Natural killer cell (primary cell): ENCODE measurements around the gene TBL1XR1. TPM values are rescaled to one million over a fixed set of nuclear protein-coding genes. Genes with fewer than 3 reads are reported as not detected.
A peak's percentile ranks its signal among the peaks of the same experiment; 100 is the strongest.

Experiments
- ATAC-seq, 3 donors: fragments of 150-1000 bp in 2 of 3; fragments of 200-7000 bp in 1 of 3; cut with Tn5 transposase; 1 replicate in 1 of 3; 2 replicates in 2 of 3; pipeline ENCODE4 v1.10.0; 2021; ENCODE audit warnings: mild to moderate bottlenecking in 2 of 3, moderate library complexity in 2 of 3
- DNase-seq, 2 donors: peaks; one replicate each; pipeline versions ENCODE4 v3.0.0 to v3.0.0-alpha.2; 2013 to 2021; ENCODE audit warnings: mixed read lengths in 1 of 2
- H3K27ac ChIP-seq: one replicate; pipeline ENCODE4 v1.5.1; 2013; ENCODE audit warnings: mild to moderate bottlenecking, low read length
- H3K27me3 ChIP-seq: one replicate; pipeline ENCODE4 v1.6.1; 2013; ENCODE audit warnings: low read length; ENCODE audit not compliant: control insufficient read depth, insufficient read depth
- H3K36me3 ChIP-seq: one replicate; pipeline ENCODE4 v1.6.1; 2013; ENCODE audit warnings: low read length; ENCODE audit not compliant: control insufficient read depth, insufficient read depth
- H3K4me1 ChIP-seq: one replicate; pipeline ENCODE4 v1.6.1; 2013; ENCODE audit warnings: low read length; ENCODE audit not compliant: control insufficient read depth, insufficient read depth
- H3K4me3 ChIP-seq: one replicate; pipeline ENCODE4 v1.5.1; 2013; ENCODE audit warnings: low read length
- H3K9me3 ChIP-seq: one replicate; pipeline ENCODE4 v1.6.1; 2013; ENCODE audit warnings: low read length; ENCODE audit not compliant: control insufficient read depth, insufficient read depth
- H3K27ac Mint-ChIP-seq, 2 donors: one replicate each; pipeline ENCODE4 v1.8.0; 2022; ENCODE audit warnings: mild to moderate bottlenecking in 2 of 2, mixed read lengths in 2 of 2, moderate library complexity in 1 of 2
- H3K27me3 Mint-ChIP-seq, 2 donors: one replicate each; pipeline ENCODE4 v1.8.0; 2022; ENCODE audit warnings: low read depth in 2 of 2, mixed read lengths in 2 of 2
- H3K36me3 Mint-ChIP-seq: one replicate; pipeline ENCODE4 v1.8.0; 2022; ENCODE audit warnings: mixed read lengths
- H3K4me1 Mint-ChIP-seq, 2 donors: one replicate each; pipeline ENCODE4 v1.8.0; 2022; ENCODE audit warnings: mixed read lengths in 2 of 2
- H3K4me3 Mint-ChIP-seq: one replicate; pipeline ENCODE4 v1.8.0; 2022; ENCODE audit warnings: mild to moderate bottlenecking, moderate library complexity, mixed read lengths
- H3K9me3 Mint-ChIP-seq, 2 donors: one replicate each; pipeline ENCODE4 v1.8.0; 2022; ENCODE audit warnings: mixed read lengths in 2 of 2
- WGBS: methylation state at CpG from one replicate; pipeline ENCODE4 v1.1.7; 2013; ENCODE audit warnings: missing lambda C conversion rate; ENCODE audit not compliant: insufficient coverage; 5-methylcytosine and 5-hydroxymethylcytosine counted together
- intact Hi-C: fragments of 100-400 bp; cut with micrococcal nuclease; formaldehyde crosslinking; loops from one replicate; pipeline ENCODE4 v1.14.2; 2022
- total RNA-seq, 4 donors: library from RNA; stranded (reverse); fragments of 120-200 nt in 1 of 4; gene quantifications; one replicate each; pipeline versions ENCODE4 v1.2.3 to v1.2.4, GENCODE V29; 2013 to 2022
- TF ChIP-seq, protein P1 (sequence below): fragments of 200-600 bp; IDR thresholded peaks from one replicate; pipeline ENCODE4 v1.8.0; 2022; ENCODE audit warnings: antibody characterized with exemption

Gene TBL1XR1
- total RNA-seq, 3 donors from 2014 or later (not counting 1 experiment from before 2014, with no cell fraction given), result 74.6 to 118 (median 81.7) TPM

DNA sequence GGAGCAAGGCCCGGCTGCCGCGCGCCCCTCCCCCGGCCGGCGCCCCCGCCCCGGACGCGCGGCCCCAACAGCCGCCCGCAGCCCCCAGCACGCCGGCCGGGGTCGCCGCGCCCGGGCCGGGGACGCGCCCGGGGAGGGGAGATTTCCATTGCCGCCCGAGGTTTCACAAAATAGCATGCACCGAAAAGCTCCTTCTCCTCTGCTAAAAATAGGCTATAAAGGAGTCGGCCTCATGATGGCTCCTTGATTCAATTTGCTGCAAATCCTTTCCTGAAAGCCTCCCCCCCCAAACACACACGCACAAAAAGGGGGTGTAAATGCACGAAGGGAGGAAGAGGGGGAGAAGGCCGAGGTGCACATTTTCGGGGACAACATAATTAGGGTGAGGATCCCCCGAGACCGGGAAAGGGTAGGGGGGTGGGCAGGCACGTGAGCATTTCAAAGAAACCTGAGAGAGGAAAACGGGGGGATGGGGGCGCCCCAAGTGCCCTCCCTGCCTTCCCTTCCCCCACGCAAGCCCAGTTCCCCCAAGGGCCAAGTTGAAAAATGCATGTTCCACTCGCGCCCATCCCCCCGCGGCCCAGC is 734 bp downstream of the TBL1XR1 start:
- peaks cover 22% of the 10 kb centered on the region for H3K4me1 ChIP-seq
- peak overlapping the region; percentile 90 for H3K27ac ChIP-seq
- DNase-seq (peak; percentile 31 to 76), ATAC-seq (peak in 1 of 3 donors; percentile 3)
- intact Hi-C loops, result loop anchor here (5.0 to 10.0 kb wide), 5 partner anchors 144 to 588 kb away; no protein-coding TSS in a partner anchor
- Mint-ChIP-seq H3K36me3 (no peaks in the 10 kb centered on the region), H3K4me1 (peaks cover 52 to 69% of the 10 kb centered on the region in 2 donors), H3K4me3 (peak overlapping the region; percentile 94), H3K27ac (peak overlapping the region; percentile 93 to 97), H3K9me3 (no peaks in the 10 kb centered on the region), H3K27me3 (no peaks in the 10 kb centered on the region)
- H3K36me3 ChIP-seq, result no peaks in the 10 kb centered on the region
- TF ChIP-seq, protein P1, sequence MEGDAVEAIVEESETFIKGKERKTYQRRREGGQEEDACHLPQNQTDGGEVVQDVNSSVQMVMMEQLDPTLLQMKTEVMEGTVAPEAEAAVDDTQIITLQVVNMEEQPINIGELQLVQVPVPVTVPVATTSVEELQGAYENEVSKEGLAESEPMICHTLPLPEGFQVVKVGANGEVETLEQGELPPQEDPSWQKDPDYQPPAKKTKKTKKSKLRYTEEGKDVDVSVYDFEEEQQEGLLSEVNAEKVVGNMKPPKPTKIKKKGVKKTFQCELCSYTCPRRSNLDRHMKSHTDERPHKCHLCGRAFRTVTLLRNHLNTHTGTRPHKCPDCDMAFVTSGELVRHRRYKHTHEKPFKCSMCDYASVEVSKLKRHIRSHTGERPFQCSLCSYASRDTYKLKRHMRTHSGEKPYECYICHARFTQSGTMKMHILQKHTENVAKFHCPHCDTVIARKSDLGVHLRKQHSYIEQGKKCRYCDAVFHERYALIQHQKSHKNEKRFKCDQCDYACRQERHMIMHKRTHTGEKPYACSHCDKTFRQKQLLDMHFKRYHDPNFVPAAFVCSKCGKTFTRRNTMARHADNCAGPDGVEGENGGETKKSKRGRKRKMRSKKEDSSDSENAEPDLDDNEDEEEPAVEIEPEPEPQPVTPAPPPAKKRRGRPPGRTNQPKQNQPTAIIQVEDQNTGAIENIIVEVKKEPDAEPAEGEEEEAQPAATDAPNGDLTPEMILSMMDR, result no peak
- H3K4me3 ChIP-seq, result peak overlapping the region; percentile 85
- WGBS, result under 1% methylated on average over 40 of the region's 43 CpGs
- H3K27me3 ChIP-seq, result no peaks in the 10 kb centered on the region
- no peaks in the 10 kb centered on the region for H3K9me3 ChIP-seq

DNA sequence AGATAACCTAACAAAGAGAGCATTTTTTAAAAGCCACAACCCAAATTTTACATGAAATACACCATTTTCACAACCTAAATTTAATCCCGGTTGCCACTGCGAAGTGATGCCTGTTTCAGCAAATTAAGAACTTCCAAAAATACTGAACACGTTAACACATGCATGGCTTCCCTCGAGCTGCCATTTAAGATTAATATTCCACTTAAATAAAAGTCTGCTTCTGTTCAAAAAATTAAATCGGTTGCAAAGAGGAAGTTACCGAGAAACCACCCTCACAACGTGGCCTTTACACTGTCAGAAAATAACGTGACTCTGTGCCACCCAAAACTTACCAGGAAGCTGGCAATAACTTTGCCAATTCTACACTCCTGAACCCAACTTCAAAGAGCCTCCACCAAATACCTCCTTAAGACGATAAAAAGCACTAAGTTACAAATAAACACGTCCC is 1.2 kb downstream of the TBL1XR1 start:
- H3K27me3 ChIP-seq, result no peaks in the 10 kb centered on the region
- peak in 1 of 3 donors; percentile 7 for ATAC-seq
- H3K27ac Mint-ChIP-seq, result peak overlapping the region; percentile 93 to 97
- H3K27me3 Mint-ChIP-seq, result no peaks in the 10 kb centered on the region
- H3K4me1 ChIP-seq, result peaks cover 17% of the 10 kb centered on the region
- H3K4me3 ChIP-seq, result peak overlapping the region; percentile 85
- peak in 1 of 2 donors; percentile 72 for DNase-seq
- peak overlapping the region; percentile 94 for H3K4me3 Mint-ChIP-seq
- no peaks in the 10 kb centered on the region for H3K36me3 ChIP-seq
- no peaks in the 10 kb centered on the region for H3K9me3 Mint-ChIP-seq
- H3K36me3 Mint-ChIP-seq, result no peaks in the 10 kb centered on the region
- intact Hi-C loops, result loop anchor here (5.0 to 10.0 kb wide), 5 partner anchors 144 to 589 kb away; no protein-coding TSS in a partner anchor
- H3K4me1 Mint-ChIP-seq, result peaks cover 55 to 72% of the 10 kb centered on the region in 2 donors
- H3K27ac ChIP-seq, result peak overlapping the region; percentile 59
- H3K9me3 ChIP-seq, result no peaks in the 10 kb centered on the region
- 0% methylated on average over 10 of the region's 10 CpGs for WGBS
- TF ChIP-seq, protein P1, result no peak

DNA sequence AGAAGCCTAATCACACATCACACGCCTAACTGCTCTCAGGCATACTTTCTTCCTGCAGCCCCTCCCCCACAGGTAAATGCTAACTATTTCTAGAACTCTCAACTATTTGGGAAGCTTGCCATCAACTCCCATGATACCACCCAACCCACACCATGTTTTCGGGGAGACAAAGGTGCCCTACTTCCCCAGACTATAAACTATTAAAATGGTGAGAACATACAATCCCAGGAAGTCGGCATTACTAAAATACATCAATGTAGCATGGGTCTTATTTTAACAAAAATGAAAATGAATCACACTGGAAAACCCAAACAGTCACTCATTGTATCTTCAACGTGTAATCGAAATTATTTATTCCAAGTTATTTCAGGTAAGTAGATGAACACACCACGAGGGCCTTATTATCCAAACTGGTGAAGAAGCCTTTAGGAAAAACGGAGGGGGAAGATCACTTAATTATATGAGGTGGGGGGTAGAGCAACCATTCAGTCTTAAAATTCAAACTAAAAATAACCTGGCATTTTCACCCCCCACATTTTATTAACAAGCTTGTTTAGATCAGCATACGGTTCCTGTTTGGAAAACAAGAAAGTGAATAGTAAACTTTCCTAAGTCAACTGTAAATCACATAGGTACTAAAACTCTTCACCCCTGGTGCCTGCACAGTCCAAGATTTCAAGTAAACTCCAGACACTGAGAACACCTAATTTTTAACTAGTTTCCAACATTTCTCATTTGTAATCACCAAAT is 1.9 kb downstream of the TBL1XR1 start:
- Mint-ChIP-seq H3K4me1 (peaks cover 61 to 78% of the 10 kb centered on the region in 2 donors), H3K27ac (peak overlapping the region; percentile 93 to 97), H3K4me3 (peak overlapping the region; percentile 94), H3K36me3 (no peaks in the 10 kb centered on the region), H3K27me3 (no peaks in the 10 kb centered on the region), H3K9me3 (no peaks in the 10 kb centered on the region)
- no peaks in the 10 kb centered on the region for H3K36me3 ChIP-seq
- H3K27ac ChIP-seq, result peak overlapping the region; percentile 59
- intact Hi-C loops, result loop anchor here (5.0 to 10.0 kb wide), 5 partner anchors 143 to 589 kb away; no protein-coding TSS in a partner anchor
- WGBS, result 8% methylated on average over 3 of the region's 8 CpGs
- no peaks in the 10 kb centered on the region for H3K27me3 ChIP-seq
- H3K9me3 ChIP-seq, result no peaks in the 10 kb centered on the region
- peaks cover 17% of the 10 kb centered on the region for H3K4me1 ChIP-seq
- H3K4me3 ChIP-seq, result peak overlapping the region; percentile 85
- TF ChIP-seq, protein P1, result no peak
- ATAC-seq (no peak), DNase-seq (peak in 1 of 2 donors; percentile 46)
